ENCODE data around the gene CKMT1B. TPM values are rescaled to one million over a fixed set of nuclear protein-coding genes. Genes with fewer than 3 reads are reported as not detected.
"Not testable (repeated sequence)": the region's sequence is repeated elsewhere in the genome, so short reads cannot be mapped to it uniquely, and the experiment has no call there.

The CKMT1B gene
- total RNA-seq, 1 donor from 2014 or later, result not detected

- Histone ChIP-seq H3K36me3 (peaks cover 34% of the 10 kb centered on the region), H3K4me3 (no peak overlapping the region), H3K27ac (replicated peaks) (no peak overlapping the region), H3K27me3 (ENCODE audit: low read depth) (no peaks in the 10 kb centered on the region), H3K4me1 (no peaks in the 10 kb centered on the region), H3K9me3 (replicated peaks) (peaks cover 7% of the 10 kb centered on the region)
- TF ChIP-seq, protein P1, sequence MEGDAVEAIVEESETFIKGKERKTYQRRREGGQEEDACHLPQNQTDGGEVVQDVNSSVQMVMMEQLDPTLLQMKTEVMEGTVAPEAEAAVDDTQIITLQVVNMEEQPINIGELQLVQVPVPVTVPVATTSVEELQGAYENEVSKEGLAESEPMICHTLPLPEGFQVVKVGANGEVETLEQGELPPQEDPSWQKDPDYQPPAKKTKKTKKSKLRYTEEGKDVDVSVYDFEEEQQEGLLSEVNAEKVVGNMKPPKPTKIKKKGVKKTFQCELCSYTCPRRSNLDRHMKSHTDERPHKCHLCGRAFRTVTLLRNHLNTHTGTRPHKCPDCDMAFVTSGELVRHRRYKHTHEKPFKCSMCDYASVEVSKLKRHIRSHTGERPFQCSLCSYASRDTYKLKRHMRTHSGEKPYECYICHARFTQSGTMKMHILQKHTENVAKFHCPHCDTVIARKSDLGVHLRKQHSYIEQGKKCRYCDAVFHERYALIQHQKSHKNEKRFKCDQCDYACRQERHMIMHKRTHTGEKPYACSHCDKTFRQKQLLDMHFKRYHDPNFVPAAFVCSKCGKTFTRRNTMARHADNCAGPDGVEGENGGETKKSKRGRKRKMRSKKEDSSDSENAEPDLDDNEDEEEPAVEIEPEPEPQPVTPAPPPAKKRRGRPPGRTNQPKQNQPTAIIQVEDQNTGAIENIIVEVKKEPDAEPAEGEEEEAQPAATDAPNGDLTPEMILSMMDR (IDR thresholded peaks at IDR 0.05; ENCODE audit: borderline replicate concordance), result no peak
- intact Hi-C loops (cut with micrococcal nuclease), result no loop called here
- DNase-seq, result no peak
Observed at GRCh38 chr15:43552256-43552655, 41.6 kb upstream of the CKMT1B start.

- Histone ChIP-seq H3K27ac (replicated peaks) (no peak overlapping the region), H3K36me3 (peaks cover 36% of the 10 kb centered on the region), H3K27me3 (ENCODE audit: low read depth) (no peaks in the 10 kb centered on the region), H3K4me3 (no peak overlapping the region), H3K9me3 (replicated peaks) (no peaks in the 10 kb centered on the region), H3K4me1 (no peaks in the 10 kb centered on the region)
- TF ChIP-seq, protein P1 (IDR thresholded peaks at IDR 0.05; ENCODE audit: borderline replicate concordance), result no peak
- intact Hi-C loops (cut with micrococcal nuclease), result no loop called here
- DNase-seq, result no peak
Observed at GRCh38 chr15:43552986-43553385, 40.8 kb upstream of the CKMT1B start.

DNA sequence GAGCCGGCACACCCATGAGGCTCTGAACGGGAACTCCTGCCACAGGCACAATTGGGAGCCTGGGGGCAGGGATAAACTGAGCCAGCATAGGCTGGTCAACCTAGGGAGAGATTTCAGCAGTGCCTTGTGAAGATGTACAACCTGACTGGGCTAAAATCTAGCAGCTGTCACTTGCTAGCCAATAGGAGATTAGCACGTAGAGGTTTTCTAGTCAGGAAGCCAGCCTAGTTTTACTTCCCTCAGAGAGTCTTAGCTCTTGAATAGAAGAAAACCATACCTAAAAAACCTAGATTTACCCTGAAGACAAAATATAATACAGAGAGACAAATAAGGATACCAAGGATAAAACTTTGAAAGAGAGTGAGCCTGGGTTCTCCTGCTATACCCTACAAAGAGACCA, 31.1 kb upstream of the CKMT1B start:
- peaks cover 10% of the 10 kb centered on the region for H3K36me3 ChIP-seq
- H3K9me3 ChIP-seq (replicated peaks); intact Hi-C loops (cut with micrococcal nuclease); DNase-seq; H3K27ac ChIP-seq (replicated peaks); H3K4me1 ChIP-seq; H3K27me3 ChIP-seq (ENCODE audit: low read depth); H3K4me3 ChIP-seq: not testable (repeated sequence)

- H3K36me3 ChIP-seq; DNase-seq; H3K27ac ChIP-seq (replicated peaks); H3K4me1 ChIP-seq; H3K27me3 ChIP-seq (ENCODE audit: low read depth); H3K9me3 ChIP-seq (replicated peaks); intact Hi-C loops (cut with micrococcal nuclease); H3K4me3 ChIP-seq: not testable (repeated sequence)
Observed at GRCh38 chr15:43563793-43564192, 30.0 kb upstream of the CKMT1B start.

DNA sequence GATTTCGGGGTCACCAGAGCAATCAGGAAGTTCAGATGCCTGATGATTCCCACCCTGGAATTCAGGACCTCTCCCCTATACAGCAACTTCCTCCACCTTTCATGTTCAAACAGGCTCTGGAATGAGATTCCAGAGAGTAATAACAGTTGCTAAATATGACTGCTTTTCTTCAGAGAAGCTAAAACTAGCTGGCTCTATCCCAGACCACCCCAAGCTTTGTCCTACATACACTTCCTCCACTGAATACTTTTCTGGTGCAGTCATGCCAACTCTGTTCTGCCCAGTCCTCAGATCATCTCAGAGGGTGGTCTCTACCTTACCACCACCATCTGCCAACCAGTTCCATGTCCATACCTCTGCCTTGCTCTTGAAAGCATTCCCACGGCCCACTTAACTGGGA, 27.2 kb upstream of the CKMT1B start:
- H3K4me1 ChIP-seq; DNase-seq; intact Hi-C loops (cut with micrococcal nuclease); H3K27me3 ChIP-seq (ENCODE audit: low read depth); H3K4me3 ChIP-seq; H3K9me3 ChIP-seq (replicated peaks); H3K27ac ChIP-seq (replicated peaks); H3K36me3 ChIP-seq: not testable (repeated sequence)

- H3K4me3 ChIP-seq; DNase-seq; H3K9me3 ChIP-seq (replicated peaks); H3K27ac ChIP-seq (replicated peaks); H3K4me1 ChIP-seq; H3K36me3 ChIP-seq; H3K27me3 ChIP-seq (ENCODE audit: low read depth); intact Hi-C loops (cut with micrococcal nuclease): not testable (repeated sequence)
Observed at GRCh38 chr15:43574607-43575006, 19.2 kb upstream of the CKMT1B start.

GRCh38 chr15:43589778-43590466, 3.9 kb upstream of the CKMT1B start, which contains the start of gene PPIP5K1:
PPIP5K1 (minus strand) TSS chr15:43590208; CDS start chr15:43584504, 5,704 bp downstream.
- H3K9me3 ChIP-seq (replicated peaks); H3K4me3 ChIP-seq; H3K36me3 ChIP-seq; H3K27me3 ChIP-seq (ENCODE audit: low read depth); DNase-seq; H3K27ac ChIP-seq (replicated peaks); intact Hi-C loops (cut with micrococcal nuclease); H3K4me1 ChIP-seq: not testable (repeated sequence)

GRCh38 chr15:43592841-43593240, 986 bp upstream of the CKMT1B start:
- H3K4me3 ChIP-seq; H3K27ac ChIP-seq (replicated peaks); H3K36me3 ChIP-seq; intact Hi-C loops (cut with micrococcal nuclease); H3K27me3 ChIP-seq (ENCODE audit: low read depth); H3K4me1 ChIP-seq; H3K9me3 ChIP-seq (replicated peaks); DNase-seq: not testable (repeated sequence)

GRCh38 chr15:43599131-43599530, 5.3 kb downstream of the CKMT1B start:
- peaks cover 34% of the 10 kb centered on the region for H3K27me3 ChIP-seq (ENCODE audit: low read depth)
- H3K36me3 ChIP-seq; intact Hi-C loops (cut with micrococcal nuclease); H3K9me3 ChIP-seq (replicated peaks); H3K27ac ChIP-seq (replicated peaks); H3K4me1 ChIP-seq; DNase-seq; H3K4me3 ChIP-seq: not testable (repeated sequence)

DNA sequence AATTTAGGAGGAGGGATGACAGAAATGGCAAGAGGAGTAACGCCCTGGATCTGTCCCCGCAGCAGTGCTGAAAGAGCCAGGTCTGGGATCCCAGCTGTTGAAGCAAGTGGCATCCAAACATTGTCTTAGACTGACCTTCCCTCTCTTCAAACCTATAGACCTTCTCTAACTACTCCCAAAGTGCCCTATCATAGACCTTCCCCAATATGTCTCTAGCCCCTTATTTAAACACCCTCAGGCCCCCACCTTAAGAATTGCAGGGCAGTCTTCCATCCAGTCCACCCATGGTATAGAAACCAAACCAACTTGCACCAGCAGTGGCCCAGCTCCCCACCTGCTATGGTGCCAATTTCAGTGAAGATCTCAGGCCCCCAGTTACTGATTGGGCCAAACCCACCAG, 6.4 kb downstream of the CKMT1B start:
- H3K36me3 ChIP-seq; H3K4me3 ChIP-seq; intact Hi-C loops (cut with micrococcal nuclease); DNase-seq; H3K4me1 ChIP-seq; H3K9me3 ChIP-seq (replicated peaks); H3K27ac ChIP-seq (replicated peaks): not testable (repeated sequence)
- H3K27me3 ChIP-seq (ENCODE audit: low read depth), result peaks cover 34% of the 10 kb centered on the region

DNA sequence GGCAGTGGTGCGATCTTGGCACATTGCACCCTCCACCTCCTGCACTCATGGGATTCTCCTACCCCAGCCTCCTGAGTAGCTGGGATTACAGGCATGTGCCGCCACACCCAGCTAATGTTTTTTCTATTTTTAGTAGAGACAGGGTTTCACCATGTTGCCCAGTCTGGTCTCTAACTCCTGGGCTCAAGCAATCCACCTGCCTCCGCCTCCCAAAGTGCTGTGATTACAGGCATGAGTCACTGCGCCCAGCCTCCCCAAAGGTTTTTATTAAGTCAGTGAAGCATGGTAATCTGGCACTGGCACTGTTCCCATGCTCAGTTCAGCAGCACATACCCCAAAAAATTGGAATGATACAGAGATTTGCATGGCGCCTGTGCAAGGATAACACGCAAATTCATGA, 8.4 kb downstream of the CKMT1B start:
- H3K36me3 ChIP-seq; H3K27ac ChIP-seq (replicated peaks); H3K4me3 ChIP-seq; DNase-seq; H3K9me3 ChIP-seq (replicated peaks); intact Hi-C loops (cut with micrococcal nuclease); H3K4me1 ChIP-seq: not testable (repeated sequence)
- peaks cover 34% of the 10 kb centered on the region for H3K27me3 ChIP-seq (ENCODE audit: low read depth)

DNA sequence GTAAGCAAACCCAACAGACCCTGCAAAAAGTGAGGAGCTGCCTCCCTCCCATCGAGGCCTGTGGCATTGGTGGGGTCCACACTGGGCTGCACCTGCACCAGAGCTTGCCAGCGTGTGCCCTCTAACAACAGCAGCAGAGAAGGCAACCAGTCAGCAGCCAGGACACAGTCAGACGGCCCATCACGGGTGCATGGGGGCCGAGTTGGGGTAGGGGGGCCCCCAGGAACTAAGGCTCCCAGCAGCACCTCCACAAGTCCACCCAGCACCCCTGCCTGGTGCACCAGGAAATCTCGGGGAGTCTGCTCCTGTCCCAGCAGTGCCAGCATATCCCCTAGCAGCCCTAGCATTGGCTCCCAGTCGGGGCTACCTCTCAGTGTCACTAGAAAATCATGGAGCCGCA, 23.9 kb downstream of the CKMT1B start:
- H3K27me3 ChIP-seq (ENCODE audit: low read depth), result peaks cover 20% of the 10 kb centered on the region
- H3K9me3 ChIP-seq (replicated peaks); H3K4me3 ChIP-seq; H3K36me3 ChIP-seq; DNase-seq; H3K27ac ChIP-seq (replicated peaks); H3K4me1 ChIP-seq; intact Hi-C loops (cut with micrococcal nuclease): not testable (repeated sequence)

All from left ventricle myocardium inferior (tissue), 1 donor.